K562 (cell line): ENCODE data around the gene DRD3. TPM values are rescaled to one million over a fixed set of nuclear protein-coding genes. Genes with fewer than 3 reads are reported as not detected.

Experiments used
- ATAC-seq: fragments of 200-7000 bp; cut with Tn5 transposase; 3 replicates; pipeline ENCODE4 v1.9.1; 2020; ENCODE audit warnings: moderate library complexity
- BruUV-seq: library from RNA; stranded (reverse); fragments of 400-500 nt; replicated peaks from 2 replicates; lab custom pipeline; 2021; lab: Mats Ljungman, UMichigan
- CTCF ChIA-PET: fragments of 300-600 bp; formaldehyde crosslinking; extraction: SDS; loops from one replicate; lab custom pipeline; 2021; ENCODE audit warnings: low intra/inter-chr PET ratio; lab: Yijun Ruan, JAX
- POLR2A ChIA-PET: fragments of 300-600, 350-650 bp; sonication (Branson Sonifier 250); formaldehyde crosslinking; extraction: SDS; loops from one replicate; lab custom pipeline; 2021; ENCODE audit warnings: antibody characterized with exemption, inconsistent platforms; lab: Yijun Ruan, JAX
- DNase-seq, 4 experiments: peaks; one replicate each; pipeline versions ENCODE4 v3.0.0 to v3.0.0-alpha.2; 2011 to 2018; ENCODE audit warnings: low spot score in 3 of 4, mixed read lengths in 3 of 4; ENCODE audit errors: extremely low read depth in 1 of 4
- FAIRE-seq: peaks from 2 replicates; lab custom pipeline; 2011; peaks lifted over from hg19 to GRCh38; lab: Jason Lieb, UNC
- H2AFZ ChIP-seq: 2 replicates; pipeline ENCODE4 v1.6.0; 2011; ENCODE audit warnings: low read depth, low read length, control low read depth, inconsistent platforms
- H3K27ac ChIP-seq: fragments of 200-600 bp; 3 replicates; pipeline ENCODE4 v1.8.0; 2011; ENCODE audit warnings: low read depth, mild to moderate bottlenecking, control low read depth, inconsistent platforms, low read length, moderate library complexity, mixed read lengths; ENCODE audit errors: extremely low read depth
- H3K27me3 ChIP-seq, 2 experiments: fragments of 300-600 bp in 1 of 2; 2 replicates in 1 of 2; 3 replicates in 1 of 2; pipeline versions ENCODE4 v1.6.0 to v1.8.0; 2011; ENCODE audit warnings: inconsistent platforms in 2 of 2, low read length in 2 of 2, mild to moderate bottlenecking in 1 of 2, mixed read lengths in 1 of 2, moderate library complexity in 1 of 2; ENCODE audit not compliant: control insufficient read depth in 2 of 2, insufficient read depth in 2 of 2
- H3K36me3 ChIP-seq: fragments of 300-600 bp; 3 replicates; pipeline ENCODE4 v1.8.0; 2011; ENCODE audit warnings: mild to moderate bottlenecking, low read length, inconsistent platforms; ENCODE audit not compliant: control insufficient read depth, insufficient read depth
- H3K4me1 ChIP-seq, 2 experiments: fragments of 200-600 bp in 1 of 2; replicated peaks in 1 of 2; 2 replicates in 1 of 2; 3 replicates in 1 of 2; pipeline versions ENCODE4 v1.5.1 to v1.8.0; 2011; ENCODE audit warnings: inconsistent platforms in 2 of 2, low read length in 2 of 2, mild to moderate bottlenecking in 1 of 2, mixed read lengths in 1 of 2, moderate library complexity in 1 of 2; ENCODE audit not compliant: control insufficient read depth in 2 of 2, insufficient read depth in 2 of 2
- H3K4me2 ChIP-seq: 2 replicates; pipeline ENCODE4 v1.6.1; 2011; ENCODE audit warnings: low read length, control low read depth, inconsistent platforms, mixed read lengths; ENCODE audit not compliant: insufficient read depth
- H3K4me3 ChIP-seq: fragments of 200-600 bp; sonication (generic), shearing (Covaris generic); 2 replicates; pipeline ENCODE4 v1.5.1; 2016; ENCODE audit warnings: control low read depth, inconsistent platforms
- H3K79me2 ChIP-seq: fragments of 200-600 bp; 3 replicates; pipeline ENCODE4 v1.8.0; 2011; ENCODE audit warnings: low read length, inconsistent platforms; ENCODE audit not compliant: control insufficient read depth, insufficient read depth
- H3K9ac ChIP-seq, 2 experiments: 2 replicates each; pipeline versions ENCODE4 v1.6.0 to v1.6.1; 2011; ENCODE audit warnings: low read depth in 2 of 2, low read length in 2 of 2, control low read depth in 1 of 2, inconsistent platforms in 1 of 2, mild to moderate bottlenecking in 1 of 2, mixed read lengths in 1 of 2; ENCODE audit not compliant: insufficient read depth in 1 of 2
- H3K9me1 ChIP-seq: one replicate; pipeline ENCODE4 v1.6.0; 2011; ENCODE audit warnings: inconsistent platforms, mild to moderate bottlenecking, low read length, moderate library complexity; ENCODE audit not compliant: control insufficient read depth, insufficient read depth
- H3K9me3 ChIP-seq: replicated peaks from 2 replicates; pipeline ENCODE4 v1.5.1; 2011; ENCODE audit warnings: low read depth, low read length, inconsistent platforms; ENCODE audit not compliant: control insufficient read depth, insufficient read depth
- H4K20me1 ChIP-seq: replicated peaks from 2 replicates; pipeline ENCODE4 v1.6.1; 2011; ENCODE audit warnings: low read length, inconsistent platforms, mixed read lengths; ENCODE audit not compliant: control insufficient read depth, insufficient read depth
- AFF1 ChIP-seq, 2 experiments: fragments of 450-650 bp; IDR thresholded peaks; 2 replicates each; pipeline ENCODE4 v1.6.1; 2018; ENCODE audit warnings: mild to moderate bottlenecking in 2 of 2, low read depth in 1 of 2; ENCODE audit not compliant: partially characterized antibody in 2 of 2
- ARHGAP35 ChIP-seq: fragments of 450-650 bp; IDR thresholded peaks from 2 replicates; pipeline ENCODE4 v1.6.1; 2018; ENCODE audit not compliant: partially characterized antibody
- BACH1 ChIP-seq: fragments of 200-800 bp; sonication (Bioruptor generic); IDR thresholded peaks from 2 replicates; pipeline ENCODE4 v1.6.1; 2016; ENCODE audit warnings: missing genetic modification characterization, missing compliant biosample characterization
- CEBPG ChIP-seq, 3 experiments: fragments of 200-800 bp in 1 of 3; sonication (Bioruptor generic) in 1 of 3; sonication (generic) in 1 of 3; formaldehyde crosslinking in 1 of 3; IDR thresholded peaks in 2 of 3; conservative IDR thresholded peaks in 1 of 3; 2 replicates each; pipeline versions ENCODE4 v1.6.1 to v1.8.0; 2016 to 2022; ENCODE audit warnings: missing compliant biosample characterization in 2 of 3, missing genetic modification characterization in 2 of 3, mild to moderate bottlenecking in 1 of 3, missing genetic modification reagents in 1 of 3
- ERF ChIP-seq: fragments of 450-650 bp; formaldehyde crosslinking; IDR thresholded peaks from 2 replicates; pipeline ENCODE4 v1.4.0; 2020; ENCODE audit warnings: mild to moderate bottlenecking, mixed read lengths
- ETV6 ChIP-seq, 3 experiments: fragments of 150-350 bp in 1 of 3; sonication (generic) in 1 of 3; formaldehyde crosslinking in 1 of 3; IDR thresholded peaks; 2 replicates each; pipeline versions ENCODE4 v1.6.1 to v1.8.0; 2014 to 2022; ENCODE audit warnings: borderline replicate concordance in 2 of 3, low read depth in 2 of 3, antibody characterized with exemption in 1 of 3, low read length in 1 of 3, mild to moderate bottlenecking in 1 of 3, missing genetic modification reagents in 1 of 3
- PRPF4 ChIP-seq: fragments of 200-400 bp; formaldehyde crosslinking; IDR thresholded peaks from one replicate; pipeline ENCODE4 v1.6.1; 2017; ENCODE audit warnings: low read length, low read depth, mild to moderate bottlenecking; ENCODE audit not compliant: insufficient read depth, poor library complexity, severe bottlenecking
- PYGO2 ChIP-seq: fragments of 450-650 bp; IDR thresholded peaks from 2 replicates; pipeline ENCODE4 v1.6.1; 2016; ENCODE audit warnings: mild to moderate bottlenecking, missing genetic modification characterization, moderate library complexity, missing compliant biosample characterization
- SFPQ ChIP-seq: fragments of 200-400 bp; formaldehyde crosslinking; IDR thresholded peaks from 2 replicates; pipeline ENCODE4 v1.6.1; 2017; ENCODE audit warnings: mild to moderate bottlenecking, low read depth, low read length, moderate library complexity
- UBTF ChIP-seq, 2 experiments: IDR thresholded peaks; 2 replicates each; pipeline ENCODE4 v1.6.1; 2012; ENCODE audit warnings: improper control_type of control experiment in 2 of 2, low read depth in 2 of 2, low read length in 2 of 2, borderline replicate concordance in 1 of 2
- ZNF586 ChIP-seq: fragments of 450-650 bp; formaldehyde crosslinking; conservative IDR thresholded peaks from 2 replicates; pipeline ENCODE4 v1.4.0; 2020; ENCODE audit warnings: mild to moderate bottlenecking, moderate library complexity
- WGBS: fragments of 100-300 bp; shearing (Covaris generic); methylation state at CpG from one replicate; pipeline ENCODE4 v1.1.6; 2016; ENCODE audit warnings: low coverage, mixed read lengths; ENCODE audit not compliant: insufficient coverage; ENCODE audit errors: missing lambda C conversion rate; 5-methylcytosine and 5-hydroxymethylcytosine counted together
- in situ Hi-C: fragments of 300-500 bp; cut with MboI; formaldehyde crosslinking; loops from 4 replicates; pipeline ENCODE4 v1.15.0; 2018; ENCODE audit warnings: inconsistent platforms, mixed read lengths
- intact Hi-C: fragments of 100-400 bp; cut with micrococcal nuclease; formaldehyde crosslinking; loops from 2 replicates; pipeline ENCODE4 v1.14.2; 2022
- polyA plus RNA-seq, 8 experiments: library from polyadenylated mRNA; depleted of rRNA in 4 of 8; stranded (reverse) in 5 of 8; unstranded in 3 of 8; fragments of >200 nt; fragmentation: Nextera tagmentation in 2 of 8; fragmentation: Illumina TruSeq in 1 of 8; extraction: Ambion mirVana in 2 of 8; extraction: Trizol in 1 of 8; gene quantifications; 2 replicates each; pipeline versions ENCODE4 v1.2.1 to v1.2.3, GENCODE V29; 2011 to 2014; ENCODE audit warnings: inconsistent platforms in 1 of 8, missing spikeins in 1 of 8
- total RNA-seq, 7 experiments: library from RNA; depleted of rRNA in 6 of 7; stranded (reverse); fragments of >200 nt in 6 of 7; fragmentation: Illumina TruSeq in 2 of 7; extraction: Trizol in 2 of 7; gene quantifications; 2 replicates each; pipeline versions ENCODE4 v1.2.1 to v1.2.3, GENCODE V29; 2011 to 2021; ENCODE audit warnings: low replicate concordance in 1 of 7

The DRD3 gene
- total and polyA plus RNA-seq, 9 of the 15 experiments (the other 6 are each of a cell fraction or from before 2014, with no cell fraction given), result not detected

- Histone ChIP-seq H3K9ac (no peak overlapping the region), H4K20me1 (no peaks in the 10 kb centered on the region), H3K9me1 (no peaks in the 10 kb centered on the region), H3K4me1 (no peaks in the 10 kb centered on the region), H3K79me2 (no peaks in the 10 kb centered on the region), H3K4me3 (no peak overlapping the region), H2AFZ (no peak overlapping the region), H3K27ac (no peak overlapping the region), H3K36me3 (no peaks in the 10 kb centered on the region), H3K4me2 (no peak overlapping the region), H3K9me3 (no peaks in the 10 kb centered on the region), H3K27me3 (peaks cover 0 to 5% of the 10 kb centered on the region in 2 experiments; a peak in 3 of 5 replicates)
- POLR2A ChIA-PET, result no interaction called here
- intact Hi-C loops, result no loop called here
- FAIRE-seq (no peak), ATAC-seq (no peak), DNase-seq (no peak)
- no peak for TF ChIP-seq UBTF (IDR thresholded peaks at IDR 0.05; ENCODE audit: borderline replicate concordance in 1 of 2, low read depth in 2 of 2, low read length in 2 of 2)
- no peak for TF ChIP-seq ETV6 (IDR thresholded peaks at IDR 0.05; ENCODE audit: borderline replicate concordance in 1 of 2, low read depth in 2 of 2, low read length in 1 of 2)
- no peak for TF ChIP-seq ETV6 (CRISPR knock-in tag; IDR thresholded peaks at IDR 0.05; ENCODE audit: borderline replicate concordance)
- TF ChIP-seq ERF (CRISPR knock-in tag), result no peak
- no peak for TF ChIP-seq SFPQ
- TF ChIP-seq PRPF4, result no peak
- TF ChIP-seq PYGO2 (tag), result no peak
- no peak for TF ChIP-seq AFF1 (IDR thresholded peaks at IDR 0.05; ENCODE audit: low read depth in 1 of 2, partially characterized antibody in 2 of 2)
- no peak for TF ChIP-seq ZNF586 (CRISPR knock-in tag)
- TF ChIP-seq BACH1, result no peak
- no peak for TF ChIP-seq CEBPG (CRISPR knock-in tag; IDR thresholded peaks at IDR 0.05)
- TF ChIP-seq CEBPG (tag; conservative IDR thresholded peaks at IDR 0.05 in 1 of 2, IDR thresholded peaks at IDR 0.05 in 1 of 2), result no peak
- TF ChIP-seq ARHGAP35, result no peak
- BruUV-seq, result no TSS peak
- CTCF ChIA-PET, result no interaction called here
- WGBS, result 0% methylated on average over 3 of the region's 3 CpGs
- in situ Hi-C loops, result no loop called here
Measured at GRCh38 chr3:114127517-114127916, 51.3 kb downstream of the DRD3 start.
